Testis (tissue), 3 donors: ENCODE data around the gene SMIM38. TPM values are rescaled to one million over a fixed set of nuclear protein-coding genes. Genes with fewer than 3 reads are reported as not detected.

ENCODE experiments used
- DNase-seq: peaks from one replicate; pipeline ENCODE4 v3.0.0-alpha.2; 2019
- H3K27ac ChIP-seq, 2 donors: fragments of 200-600 bp; sonication (generic); one replicate each; pipeline ENCODE4 v1.5.1; 2019
- H3K27me3 ChIP-seq: fragments of 200-600 bp; sonication (generic); one replicate; pipeline ENCODE4 v1.5.1; 2019
- H3K36me3 ChIP-seq: fragments of 200-600 bp; sonication (generic); one replicate; pipeline ENCODE4 v1.5.1; 2017; ENCODE audit warnings: low read depth; ENCODE audit errors: missing control alignments
- H3K4me1 ChIP-seq: fragments of 200-600 bp; sonication (generic); one replicate; pipeline ENCODE4 v1.5.1; 2019
- H3K4me3 ChIP-seq, 2 donors: fragments of 200-600 bp; sonication (generic); one replicate each; pipeline ENCODE4 v1.5.1; 2017 to 2019
- H3K9me3 ChIP-seq: fragments of 200-600 bp; sonication (generic); one replicate; pipeline ENCODE4 v1.5.1; 2017
- CTCF ChIP-seq, 3 experiments: fragments of 450-650 bp in 2 of 3; fragments of 200-600 bp in 1 of 3; sonication (generic) in 1 of 3; IDR thresholded peaks; one replicate each; pipeline ENCODE4 v1.5.1; 2016 to 2019; ENCODE audit warnings: antibody characterized with exemption in 3 of 3, mild to moderate bottlenecking in 2 of 3, moderate library complexity in 1 of 3
- POLR2A ChIP-seq: fragments of 450-650 bp; IDR thresholded peaks from one replicate; pipeline ENCODE4 v1.6.1; 2017; ENCODE audit warnings: antibody characterized with exemption, mild to moderate bottlenecking, moderate library complexity
- WGBS, 2 donors: methylation state at CpG; one replicate each; pipeline ENCODE4 v1.1.5; 2018; 5-methylcytosine and 5-hydroxymethylcytosine counted together
- intact Hi-C: fragments of 100-400 bp; cut with DNase I; formaldehyde crosslinking; loops from one replicate; pipeline ENCODE4 v1.15.1; 2023; ENCODE audit warnings: low total_unique reads
- polyA plus RNA-seq: library from polyadenylated mRNA; stranded (reverse); fragments of 350-450 nt; fragmentation: Illumina TruSeq; extraction: RNeasy Lipid Tissue Mini Kit (QIAGEN cat#74804); gene quantifications from one replicate; pipeline ENCODE4 v1.2.3, GENCODE V29; 2014; ENCODE audit warnings: low read depth, low replicate concordance; ENCODE audit not compliant: insufficient read depth
- total RNA-seq, 2 donors: library from RNA; depleted of rRNA; stranded (reverse); fragments of >200 nt; gene quantifications; one replicate each; pipeline ENCODE4 v1.2.3, GENCODE V29; 2016

SMIM38 gene
- total and polyA plus RNA-seq, 3 donors from 2014 or later, result 3.3 to 8.8 (median 3.9) TPM

GRCh38 chr11:69121621-69122325 lies 34.0 kb upstream of the SMIM38 start:
- TF ChIP-seq POLR2A (no peak), CTCF (IDR thresholded peaks at IDR 0.05) (no peak)
- intact Hi-C loops, result no loop called here
- no peak overlapping the region for H3K27ac ChIP-seq

GRCh38 chr11:69122326-69122629 lies 33.5 kb upstream of the SMIM38 start:
- Histone ChIP-seq H3K9me3 (no peaks in the 10 kb centered on the region), H3K4me1 (peaks cover 16% of the 10 kb centered on the region), H3K27ac (no peak overlapping the region), H3K36me3 (no peaks in the 10 kb centered on the region), H3K27me3 (no peaks in the 10 kb centered on the region), H3K4me3 (no peak overlapping the region)
- WGBS, 2 donors, result 85 to 98% methylated on average over 9 of the region's 9 CpGs
- intact Hi-C loops, result no loop called here
- TF ChIP-seq POLR2A (no peak), CTCF (IDR thresholded peaks at IDR 0.05) (no peak)
- no peak for DNase-seq

More at GRCh38 chr11:69121621-69122325, 34.0 kb upstream of the SMIM38 start:
- no peak for DNase-seq
- Histone ChIP-seq H3K27me3 (no peaks in the 10 kb centered on the region), H3K9me3 (no peaks in the 10 kb centered on the region), H3K36me3 (no peaks in the 10 kb centered on the region), H3K4me1 (peaks cover 15% of the 10 kb centered on the region), H3K4me3 (no peak overlapping the region)
- WGBS, 2 donors, result 87 to 88% methylated on average over 3 to 19 of the region's 19 CpGs

- WGBS, 2 donors, result 32 to 75% methylated on average over 5 to 27 of the region's 27 CpGs
- TF ChIP-seq POLR2A (no peak), CTCF (IDR thresholded peaks at IDR 0.05) (no peak)
- Histone ChIP-seq H3K27ac (no peak overlapping the region), H3K4me1 (peaks cover 16% of the 10 kb centered on the region), H3K27me3 (no peaks in the 10 kb centered on the region), H3K9me3 (no peaks in the 10 kb centered on the region), H3K4me3 (no peak overlapping the region), H3K36me3 (no peaks in the 10 kb centered on the region)
- intact Hi-C loops, result no loop called here
- no peak for DNase-seq
These were observed 32.9 kb upstream of the SMIM38 start for GRCh38 chr11:69122630-69123431.

- no peaks in the 10 kb centered on the region for H3K9me3 ChIP-seq
- no peak overlapping the region for H3K27ac ChIP-seq
- intact Hi-C loops, result no loop called here
- WGBS, 2 donors, result 81 to 85% methylated on average over 23 to 27 of the region's 27 CpGs
- no peak for DNase-seq
- H3K36me3 ChIP-seq, result no peaks in the 10 kb centered on the region
- H3K4me1 ChIP-seq, result peaks cover 16% of the 10 kb centered on the region
- TF ChIP-seq POLR2A (no peak), CTCF (IDR thresholded peaks at IDR 0.05) (no peak)
- no peak overlapping the region for H3K4me3 ChIP-seq
- H3K27me3 ChIP-seq, result no peaks in the 10 kb centered on the region
These were observed 31.9 kb upstream of the SMIM38 start for GRCh38 chr11:69123593-69124545.
